Measurements from ENCODE around the gene MID1.

DNA sequence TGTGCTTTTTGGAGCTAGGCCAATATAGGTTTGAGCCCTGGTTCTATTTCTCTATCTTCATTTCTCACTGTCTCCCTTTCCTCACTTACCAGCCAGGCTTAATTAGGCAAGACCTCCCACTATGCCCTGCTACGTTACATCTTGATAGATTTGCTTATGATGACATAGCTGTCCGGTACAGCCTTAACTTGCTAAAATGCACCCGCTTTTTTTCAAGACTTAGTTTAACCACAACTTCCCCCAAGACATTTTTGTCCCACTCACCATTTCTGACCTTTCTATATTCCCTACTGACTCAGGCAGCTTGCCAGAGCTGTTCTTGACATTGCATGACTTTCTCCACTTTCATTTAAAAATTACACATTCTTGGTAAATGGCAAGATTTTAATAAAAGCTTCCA is 152.6 kb downstream of the MID1 start:
- no peak for TF ChIP-seq POLR2A (IDR thresholded peaks at IDR 0.05; ENCODE audit: low read length)
- no peak for TF ChIP-seq GATA1 (IDR thresholded peaks at IDR 0.05; ENCODE audit: low read depth, low read length)

Data from erythroblast (primary cell).